NCI-H526 treated with DMSO at 0.1 percent for 48 hours (cell line): ENCODE data around the gene ANKRD63.

Source experiments
- DNase-seq: peaks from one replicate; lab custom pipeline; 2025; lab: John Stamatoyannopoulos, UW

Gene ANKRD63

GRCh38 chr15:40243126-40243810 is 39.6 kb downstream of the ANKRD63 start:
- no peak for DNase-seq

- no peak for DNase-seq
Measured at GRCh38 chr15:40242601-40243000, 40.3 kb downstream of the ANKRD63 start.

- no peak for DNase-seq
Measured at GRCh38 chr15:40242213-40242599, 40.7 kb downstream of the ANKRD63 start.

GRCh38 chr15:40241269-40242212 is 41.3 kb downstream of the ANKRD63 start:
- DNase-seq, result no peak

- DNase-seq, result no peak
Measured at GRCh38 chr15:40240619-40241221, 42.1 kb downstream of the ANKRD63 start.

GRCh38 chr15:40239693-40240618 is 42.9 kb downstream of the ANKRD63 start:
- DNase-seq, result no peak

GRCh38 chr15:40239404-40239692 is 43.5 kb downstream of the ANKRD63 start:
- no peak for DNase-seq

- DNase-seq, result peak; percentile 77
Measured at GRCh38 chr15:40238532-40239403, 44.1 kb downstream of the ANKRD63 start, which contains the start of gene PAK6. Gene PAK6 (plus strand): TSS chr15:40239063. CDS start chr15:40264786, 25,723 bp downstream.

- no peak for DNase-seq
Measured at GRCh38 chr15:40235201-40235885, 47.5 kb downstream of the ANKRD63 start.

GRCh38 chr15:40234783-40235182 is 48.1 kb downstream of the ANKRD63 start:
- no peak for DNase-seq

- DNase-seq, result no peak
Measured at GRCh38 chr15:40233727-40234577, 48.9 kb downstream of the ANKRD63 start.

- DNase-seq, result no peak
Measured at GRCh38 chr15:40232625-40233070, 50.2 kb downstream of the ANKRD63 start.
